ENCODE data around the gene ETFA.

Gene ETFA

DNA sequence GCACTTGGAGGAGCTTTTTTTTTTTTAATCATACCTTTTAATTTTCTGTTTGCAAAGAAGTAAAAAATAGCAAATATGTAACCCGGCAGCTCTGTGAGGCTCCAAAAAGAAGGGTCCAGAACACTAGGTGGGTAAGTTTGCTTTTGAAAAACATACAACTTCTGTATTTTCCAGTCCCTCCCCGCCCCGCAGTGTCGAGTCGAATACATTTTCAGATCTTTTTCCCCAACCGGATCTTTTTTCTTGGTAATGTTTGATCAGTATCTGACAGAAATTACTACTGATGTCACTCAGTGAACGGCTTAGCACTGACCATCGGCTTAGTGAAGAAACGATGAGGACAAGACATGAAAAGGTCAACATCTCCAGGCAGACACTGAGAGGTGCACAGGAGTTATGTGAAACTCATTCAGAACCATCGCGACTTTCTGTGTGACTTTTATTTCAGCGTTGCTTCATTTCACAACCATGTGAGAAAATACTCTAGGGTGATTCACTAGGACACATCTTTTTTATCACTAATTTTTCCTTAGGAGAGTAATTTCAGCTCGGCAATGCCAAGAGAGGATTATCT, 36.3 kb upstream of the ETFA start (continued):
- TF ChIP-seq TCF4 (CRISPR knock-in tag; IDR thresholded peaks at IDR 0.05; ENCODE audit: borderline replicate concordance), result no peak

DNA sequence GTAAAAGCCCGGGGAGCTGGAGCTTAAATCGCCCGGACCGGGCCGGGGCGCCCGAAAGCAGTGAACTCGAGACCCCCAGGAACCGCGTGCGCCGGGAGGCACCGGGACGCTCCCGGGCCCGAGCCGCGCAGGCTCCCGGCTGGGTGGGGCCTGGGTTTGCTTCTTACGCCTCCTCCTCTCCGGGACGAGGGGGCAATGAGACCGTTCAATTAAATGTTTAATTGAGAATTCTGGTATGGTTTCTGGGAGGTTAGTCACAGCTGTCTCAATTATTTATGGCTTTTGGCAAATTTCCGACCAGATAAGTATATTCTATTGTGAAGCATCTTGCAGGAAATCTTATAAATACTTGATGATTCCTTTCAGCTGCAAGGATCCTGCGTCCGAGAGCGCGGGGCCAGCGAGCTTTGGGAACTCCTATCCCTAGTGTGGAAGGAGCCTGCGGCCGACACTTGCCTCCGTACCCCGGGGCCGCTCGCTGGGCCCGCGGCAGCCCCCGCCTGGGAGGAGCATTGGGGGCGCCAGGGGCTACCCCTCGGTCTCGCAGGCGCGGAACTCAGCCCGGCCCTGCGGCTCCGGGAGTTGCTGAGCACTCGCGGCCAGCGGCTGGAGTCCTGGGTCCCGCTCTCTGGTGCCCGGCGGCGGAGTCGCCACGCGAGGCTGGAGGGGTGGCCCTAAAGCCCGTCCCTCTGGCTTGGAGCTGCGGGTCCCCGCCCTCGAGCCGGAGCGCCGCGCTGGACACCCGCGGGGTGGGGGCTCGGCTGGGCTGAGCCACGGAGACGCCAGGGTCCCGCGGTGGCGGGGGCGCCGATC, 35.6 kb upstream of the ETFA start:
- no peak for ATAC-seq
- TF ChIP-seq ZNF565 (CRISPR knock-in tag; conservative IDR thresholded peaks at IDR 0.05; ENCODE audit: low read depth), result no peak
- no peak for TF ChIP-seq OSR1 (CRISPR knock-in tag; IDR thresholded peaks at IDR 0.05)
- no peak for TF ChIP-seq CSDC2 (CRISPR knock-in tag; IDR thresholded peaks at IDR 0.05)
- TF ChIP-seq, protein P1, sequence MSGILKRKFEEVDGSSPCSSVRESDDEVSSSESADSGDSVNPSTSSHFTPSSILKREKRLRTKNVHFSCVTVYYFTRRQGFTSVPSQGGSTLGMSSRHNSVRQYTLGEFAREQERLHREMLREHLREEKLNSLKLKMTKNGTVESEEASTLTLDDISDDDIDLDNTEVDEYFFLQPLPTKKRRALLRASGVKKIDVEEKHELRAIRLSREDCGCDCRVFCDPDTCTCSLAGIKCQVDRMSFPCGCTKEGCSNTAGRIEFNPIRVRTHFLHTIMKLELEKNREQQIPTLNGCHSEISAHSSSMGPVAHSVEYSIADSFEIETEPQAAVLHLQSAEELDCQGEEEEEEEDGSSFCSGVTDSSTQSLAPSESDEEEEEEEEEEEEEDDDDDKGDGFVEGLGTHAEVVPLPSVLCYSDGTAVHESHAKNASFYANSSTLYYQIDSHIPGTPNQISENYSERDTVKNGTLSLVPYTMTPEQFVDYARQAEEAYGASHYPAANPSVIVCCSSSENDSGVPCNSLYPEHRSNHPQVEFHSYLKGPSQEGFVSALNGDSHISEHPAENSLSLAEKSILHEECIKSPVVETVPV (CRISPR knock-in tag; IDR thresholded peaks at IDR 0.05), result no peak
- TF ChIP-seq GLIS3 (CRISPR knock-in tag; IDR thresholded peaks at IDR 0.05), result no peak
- TF ChIP-seq, protein P2, sequence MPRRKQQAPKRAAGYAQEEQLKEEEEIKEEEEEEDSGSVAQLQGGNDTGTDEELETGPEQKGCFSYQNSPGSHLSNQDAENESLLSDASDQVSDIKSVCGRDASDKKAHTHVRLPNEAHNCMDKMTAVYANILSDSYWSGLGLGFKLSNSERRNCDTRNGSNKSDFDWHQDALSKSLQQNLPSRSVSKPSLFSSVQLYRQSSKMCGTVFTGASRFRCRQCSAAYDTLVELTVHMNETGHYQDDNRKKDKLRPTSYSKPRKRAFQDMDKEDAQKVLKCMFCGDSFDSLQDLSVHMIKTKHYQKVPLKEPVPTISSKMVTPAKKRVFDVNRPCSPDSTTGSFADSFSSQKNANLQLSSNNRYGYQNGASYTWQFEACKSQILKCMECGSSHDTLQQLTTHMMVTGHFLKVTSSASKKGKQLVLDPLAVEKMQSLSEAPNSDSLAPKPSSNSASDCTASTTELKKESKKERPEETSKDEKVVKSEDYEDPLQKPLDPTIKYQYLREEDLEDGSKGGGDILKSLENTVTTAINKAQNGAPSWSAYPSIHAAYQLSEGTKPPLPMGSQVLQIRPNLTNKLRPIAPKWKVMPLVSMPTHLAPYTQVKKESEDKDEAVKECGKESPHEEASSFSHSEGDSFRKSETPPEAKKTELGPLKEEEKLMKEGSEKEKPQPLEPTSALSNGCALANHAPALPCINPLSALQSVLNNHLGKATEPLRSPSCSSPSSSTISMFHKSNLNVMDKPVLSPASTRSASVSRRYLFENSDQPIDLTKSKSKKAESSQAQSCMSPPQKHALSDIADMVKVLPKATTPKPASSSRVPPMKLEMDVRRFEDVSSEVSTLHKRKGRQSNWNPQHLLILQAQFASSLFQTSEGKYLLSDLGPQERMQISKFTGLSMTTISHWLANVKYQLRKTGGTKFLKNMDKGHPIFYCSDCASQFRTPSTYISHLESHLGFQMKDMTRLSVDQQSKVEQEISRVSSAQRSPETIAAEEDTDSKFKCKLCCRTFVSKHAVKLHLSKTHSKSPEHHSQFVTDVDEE (CRISPR knock-in tag; IDR thresholded peaks at IDR 0.05), result no peak
- TF ChIP-seq TCF4 (CRISPR knock-in tag; IDR thresholded peaks at IDR 0.05; ENCODE audit: borderline replicate concordance), result no peak
- TF ChIP-seq TOX (CRISPR knock-in tag; IDR thresholded peaks at IDR 0.05; ENCODE audit: borderline replicate concordance), result no peak
- TF ChIP-seq BACH2 (CRISPR knock-in tag; IDR thresholded peaks at IDR 0.05; ENCODE audit: borderline replicate concordance), result no peak
- TF ChIP-seq, protein P3, sequence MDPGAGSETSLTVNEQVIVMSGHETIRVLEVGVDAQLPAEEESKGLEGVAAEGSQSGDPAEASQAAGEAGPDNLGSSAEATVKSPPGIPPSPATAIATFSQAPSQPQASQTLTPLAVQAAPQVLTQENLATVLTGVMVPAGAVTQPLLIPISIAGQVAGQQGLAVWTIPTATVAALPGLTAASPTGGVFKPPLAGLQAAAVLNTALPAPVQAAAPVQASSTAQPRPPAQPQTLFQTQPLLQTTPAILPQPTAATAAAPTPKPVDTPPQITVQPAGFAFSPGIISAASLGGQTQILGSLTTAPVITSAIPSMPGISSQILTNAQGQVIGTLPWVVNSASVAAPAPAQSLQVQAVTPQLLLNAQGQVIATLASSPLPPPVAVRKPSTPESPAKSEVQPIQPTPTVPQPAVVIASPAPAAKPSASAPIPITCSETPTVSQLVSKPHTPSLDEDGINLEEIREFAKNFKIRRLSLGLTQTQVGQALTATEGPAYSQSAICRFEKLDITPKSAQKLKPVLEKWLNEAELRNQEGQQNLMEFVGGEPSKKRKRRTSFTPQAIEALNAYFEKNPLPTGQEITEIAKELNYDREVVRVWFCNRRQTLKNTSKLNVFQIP (CRISPR knock-in tag; IDR thresholded peaks at IDR 0.05; ENCODE audit: borderline replicate concordance, low read depth), result no peak
- no peak for TF ChIP-seq ISL1 (CRISPR knock-in tag; IDR thresholded peaks at IDR 0.05)
- TF ChIP-seq, protein P4, sequence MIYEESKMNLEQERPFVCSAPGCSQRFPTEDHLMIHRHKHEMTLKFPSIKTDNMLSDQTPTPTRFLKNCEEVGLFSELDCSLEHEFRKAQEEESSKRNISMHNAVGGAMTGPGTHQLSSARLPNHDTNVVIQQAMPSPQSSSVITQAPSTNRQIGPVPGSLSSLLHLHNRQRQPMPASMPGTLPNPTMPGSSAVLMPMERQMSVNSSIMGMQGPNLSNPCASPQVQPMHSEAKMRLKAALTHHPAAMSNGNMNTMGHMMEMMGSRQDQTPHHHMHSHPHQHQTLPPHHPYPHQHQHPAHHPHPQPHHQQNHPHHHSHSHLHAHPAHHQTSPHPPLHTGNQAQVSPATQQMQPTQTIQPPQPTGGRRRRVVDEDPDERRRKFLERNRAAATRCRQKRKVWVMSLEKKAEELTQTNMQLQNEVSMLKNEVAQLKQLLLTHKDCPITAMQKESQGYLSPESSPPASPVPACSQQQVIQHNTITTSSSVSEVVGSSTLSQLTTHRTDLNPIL (CRISPR knock-in tag; IDR thresholded peaks at IDR 0.05; ENCODE audit: low read depth), result no peak
- TF ChIP-seq PPARA (CRISPR knock-in tag; IDR thresholded peaks at IDR 0.05; ENCODE audit: borderline replicate concordance), result no peak

DNA sequence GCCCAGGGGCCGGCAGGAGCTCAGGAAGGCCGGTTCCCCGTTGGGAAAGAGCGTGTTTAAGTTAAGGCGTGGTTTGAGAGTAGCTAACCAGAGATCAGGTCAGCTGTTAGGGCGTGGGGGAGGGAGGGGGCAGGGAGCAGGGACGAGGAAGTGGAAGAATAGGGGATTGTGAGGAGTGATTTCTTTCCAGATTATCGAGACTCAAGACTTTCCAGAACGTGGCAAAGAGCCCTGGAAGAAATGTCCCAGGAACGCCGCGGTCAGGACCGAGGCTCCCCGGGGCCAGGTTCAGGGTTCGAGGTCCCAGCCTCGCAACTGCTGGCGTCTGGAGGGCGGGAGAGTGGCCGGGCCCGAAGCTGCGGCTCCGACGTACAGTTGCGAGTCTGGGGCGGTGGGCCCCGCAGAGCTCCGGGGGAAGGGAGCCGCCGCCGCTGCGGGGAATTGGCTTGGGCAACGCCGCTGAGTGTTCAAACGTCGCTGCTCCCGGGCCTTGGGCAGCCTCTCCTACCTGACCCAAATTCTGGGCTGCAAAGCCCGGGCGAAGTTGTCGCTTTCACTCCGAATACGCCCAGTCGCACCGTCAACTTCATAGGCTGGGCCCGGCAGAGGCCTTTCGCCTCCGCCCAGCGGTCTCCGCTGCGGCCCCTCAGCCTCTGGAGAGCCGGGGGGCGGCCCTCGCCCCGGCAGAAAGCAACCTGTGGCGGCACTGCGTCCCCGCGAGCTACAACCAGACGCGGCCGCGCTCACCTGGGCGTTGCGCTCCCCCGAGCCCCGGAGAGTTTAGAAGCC, 34.8 kb upstream of the ETFA start:
- no peak for ATAC-seq
- TF ChIP-seq SNAI2 (CRISPR knock-in tag; IDR thresholded peaks at IDR 0.05) (no peak), ISL1 (CRISPR knock-in tag; IDR thresholded peaks at IDR 0.05) (no peak), ZC3H10 (CRISPR knock-in tag; IDR thresholded peaks at IDR 0.05) (no peak), BACH2 (CRISPR knock-in tag; IDR thresholded peaks at IDR 0.05; ENCODE audit: borderline replicate concordance) (no peak), ARNTL (CRISPR knock-in tag; IDR thresholded peaks at IDR 0.05; ENCODE audit: borderline replicate concordance, low read depth) (no peak), RARB (CRISPR knock-in tag; IDR thresholded peaks at IDR 0.05) (no peak), TOX (CRISPR knock-in tag; IDR thresholded peaks at IDR 0.05; ENCODE audit: borderline replicate concordance) (no peak), ZNF8 (CRISPR knock-in tag; IDR thresholded peaks at IDR 0.05) (no peak), ZNF70 (CRISPR knock-in tag; IDR thresholded peaks at IDR 0.05) (no peak)
- TF ChIP-seq, protein P3 (CRISPR knock-in tag; IDR thresholded peaks at IDR 0.05; ENCODE audit: borderline replicate concordance, low read depth), result no peak
- TF ChIP-seq, protein P1 (CRISPR knock-in tag; IDR thresholded peaks at IDR 0.05), result no peak
